GM18909 (cell line): ENCODE measurements around the gene TKFC.

ENCODE experiments used
- ATAC-seq: cut with Tn5 transposase; IDR thresholded peaks from one replicate; pipeline ENCODE4 v1.9.1; 2021; ENCODE audit warnings: mild to moderate bottlenecking; ENCODE audit not compliant: unreplicated experiment, poor library complexity

The TKFC gene

GRCh38 chr11:61343792-61344745 lies 11.0 kb downstream of the TKFC start:
- no peak for ATAC-seq

GRCh38 chr11:61345170-61345610 lies 12.2 kb downstream of the TKFC start:
- no peak for ATAC-seq

GRCh38 chr11:61345954-61346843 lies 13.2 kb downstream of the TKFC start:
- ATAC-seq: no peak

- no peak for ATAC-seq
These were observed 15.0 kb downstream of the TKFC start for GRCh38 chr11:61347916-61348461.

GRCh38 chr11:61349189-61349751 lies 16.2 kb downstream of the TKFC start:
- no peak for ATAC-seq

- ATAC-seq: no peak
These were observed 16.9 kb downstream of the TKFC start for GRCh38 chr11:61349916-61350315.

GRCh38 chr11:61350336-61350735 lies 17.3 kb downstream of the TKFC start:
- no peak for ATAC-seq

- ATAC-seq: no peak
These were observed 17.8 kb downstream of the TKFC start for GRCh38 chr11:61350803-61351202.

GRCh38 chr11:61352038-61352437 lies 19.0 kb downstream of the TKFC start:
- no peak for ATAC-seq

GRCh38 chr11:61353131-61354067 lies 20.4 kb downstream of the TKFC start:
- ATAC-seq: no peak

GRCh38 chr11:61354208-61354607 lies 21.2 kb downstream of the TKFC start:
- ATAC-seq: no peak

GRCh38 chr11:61356706-61357105 lies 23.7 kb downstream of the TKFC start:
- ATAC-seq: no peak

- peak; percentile 41 for ATAC-seq
These were observed 24.3 kb downstream of the TKFC start for GRCh38 chr11:61357233-61357893.

- no peak for ATAC-seq
These were observed 24.8 kb downstream of the TKFC start for GRCh38 chr11:61357894-61358239.

- no peak for ATAC-seq
These were observed 25.5 kb downstream of the TKFC start for GRCh38 chr11:61358566-61358965.

- no peak for ATAC-seq
These were observed 26.5 kb downstream of the TKFC start for GRCh38 chr11:61359516-61359915.

GRCh38 chr11:61361237-61361740 lies 28.3 kb downstream of the TKFC start:
- ATAC-seq: no peak

GRCh38 chr11:61361741-61362541 lies 28.9 kb downstream of the TKFC start, which contains the start of the genes CYB561A3 and TMEM138:
TSS of gene CYB561A3 (minus strand) at chr11:61361882. CDS start at chr11:61356713, 5,169 bp downstream.
TSS of gene TMEM138 (plus strand) at chr11:61362374. CDS start at chr11:61364391, 2,017 bp downstream.
- peak; percentile 83 for ATAC-seq
